HG03064 (cell line): ENCODE results near the gene TGFBR3L.
"Not testable (repeated sequence)": the region's sequence is repeated elsewhere in the genome, so short reads cannot be mapped to it uniquely, and the experiment has no call there.

Source experiments
- ATAC-seq: cut with Tn5 transposase; IDR thresholded peaks from one replicate; pipeline ENCODE4 v1.9.1; 2021; ENCODE audit warnings: low read depth; ENCODE audit not compliant: unreplicated experiment

The TGFBR3L gene

DNA sequence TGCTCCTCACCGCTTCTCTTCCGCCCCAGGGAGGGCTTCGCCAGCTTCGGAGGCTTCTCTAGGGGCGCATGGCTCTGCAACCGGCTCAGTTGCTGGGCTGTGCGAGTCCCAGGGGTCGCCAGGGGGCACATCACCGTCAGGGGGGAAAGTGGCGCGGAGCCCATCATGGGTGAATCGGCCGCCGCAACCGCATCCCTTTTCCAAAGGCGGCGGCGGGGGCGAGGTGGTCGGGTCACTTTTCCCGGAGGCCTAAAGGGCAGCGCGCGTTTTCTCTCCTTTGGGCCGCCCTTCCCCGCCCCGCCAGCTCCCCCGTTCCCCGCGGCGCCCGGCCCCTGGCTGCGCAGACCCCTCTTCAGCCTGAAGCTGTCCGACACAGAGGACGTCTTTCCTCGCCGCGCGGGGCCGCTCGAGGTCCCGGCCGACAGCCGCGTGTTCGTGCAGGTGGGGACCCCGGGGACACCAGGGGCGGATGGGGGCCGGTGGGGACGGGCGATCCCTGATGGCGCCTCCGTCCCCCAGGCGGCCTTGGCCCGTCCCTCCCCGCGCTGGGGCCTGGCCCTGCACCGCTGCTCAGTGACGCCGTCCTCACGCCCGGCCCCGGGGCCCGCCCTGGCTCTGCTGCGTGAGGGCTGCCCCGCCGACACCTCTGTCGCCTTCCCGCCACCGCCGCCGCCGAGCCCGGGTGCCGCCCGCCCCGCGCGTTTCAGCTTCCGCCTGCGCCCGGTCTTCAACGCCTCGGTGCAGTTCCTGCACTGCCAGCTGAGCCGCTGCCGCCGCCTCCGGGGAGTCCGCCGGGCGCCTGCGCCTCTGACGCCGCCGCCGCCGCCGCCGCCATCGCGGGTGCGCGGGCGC, 1.7 kb downstream of the TGFBR3L start:
- no peak for ATAC-seq

DNA sequence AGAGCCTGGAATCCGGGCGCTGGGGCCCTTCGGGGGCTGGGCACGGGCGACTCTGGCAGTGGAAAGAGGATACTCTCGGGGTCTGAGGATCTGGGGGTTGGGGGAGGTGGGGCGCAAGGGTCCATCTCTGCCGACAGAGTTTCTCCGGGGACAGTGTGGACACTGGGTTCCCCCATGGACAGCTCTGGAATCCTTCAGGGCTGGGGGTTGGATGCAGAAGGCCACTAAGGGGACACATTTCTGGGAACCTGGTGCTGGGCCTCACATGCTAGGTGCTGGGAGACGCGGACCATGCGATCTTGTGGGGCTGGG, 2.3 kb downstream of the TGFBR3L start:
- no peak for ATAC-seq

DNA sequence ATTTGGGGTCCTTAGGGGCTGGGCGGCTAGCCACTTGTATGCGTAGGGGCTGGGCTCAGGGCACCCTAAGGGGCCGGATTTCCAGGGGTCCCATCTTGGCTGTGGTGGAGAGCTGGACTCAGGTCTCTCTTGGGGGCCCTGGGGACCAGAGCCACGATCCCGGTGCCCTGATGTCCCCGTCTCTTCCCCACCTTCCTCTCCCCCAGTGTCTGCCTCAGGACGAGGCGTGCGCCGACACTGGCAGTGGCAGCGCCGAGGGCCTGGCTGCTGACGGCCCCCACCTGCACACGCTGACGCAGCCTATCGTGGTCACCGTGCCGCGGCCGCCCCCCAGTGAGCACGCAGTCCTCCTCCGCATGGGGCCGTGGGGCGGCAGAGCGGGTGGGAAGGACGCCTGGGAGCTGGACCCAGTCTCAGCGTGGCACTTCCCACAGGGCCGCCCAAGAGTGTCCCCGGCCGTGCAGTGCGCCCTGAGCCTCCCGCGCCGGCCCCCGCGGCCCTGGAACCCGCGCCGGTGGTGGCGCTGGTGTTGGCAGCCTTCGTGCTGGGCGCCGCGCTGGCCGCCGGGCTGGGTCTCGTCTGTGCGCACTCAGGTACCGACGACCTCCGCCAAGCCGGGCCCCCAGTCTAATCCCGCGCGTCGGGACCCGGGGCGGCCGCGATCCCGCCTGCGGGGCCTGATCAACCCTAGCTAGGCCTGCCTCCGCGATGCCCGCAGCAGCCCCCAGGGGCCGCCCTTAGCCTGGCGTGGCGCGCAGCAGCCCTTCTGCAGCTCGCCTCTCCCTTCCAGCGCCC, 2.8 kb downstream of the TGFBR3L start:
- no peak for ATAC-seq

DNA sequence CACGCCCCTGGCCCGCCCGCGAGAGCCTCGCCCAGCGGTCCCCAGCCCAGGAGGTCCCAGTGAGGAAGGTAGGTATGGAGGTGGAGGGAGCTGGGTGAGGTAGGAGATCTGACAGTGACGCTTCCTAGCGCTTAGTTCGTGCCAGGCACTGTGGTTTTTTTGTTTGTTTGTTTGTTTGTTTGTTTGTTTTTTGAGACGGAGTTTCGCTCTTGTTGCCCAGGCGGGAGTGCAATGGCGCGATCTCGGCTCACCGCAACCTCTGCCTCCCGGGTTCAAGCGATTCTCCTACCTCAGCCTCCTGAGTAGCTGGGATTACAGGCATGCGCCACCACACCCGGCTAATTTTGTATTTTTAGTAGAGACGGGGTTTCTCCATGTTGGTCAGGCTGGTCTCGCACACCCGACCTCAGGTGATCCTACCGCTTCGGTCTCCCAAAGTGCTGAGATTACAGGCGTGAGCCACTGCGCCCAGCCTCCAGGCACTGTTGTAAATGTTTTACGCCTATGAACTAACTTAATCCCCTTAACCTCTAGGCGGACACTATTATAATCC, 3.5 kb downstream of the TGFBR3L start:
- ATAC-seq, result not testable (repeated sequence)

DNA sequence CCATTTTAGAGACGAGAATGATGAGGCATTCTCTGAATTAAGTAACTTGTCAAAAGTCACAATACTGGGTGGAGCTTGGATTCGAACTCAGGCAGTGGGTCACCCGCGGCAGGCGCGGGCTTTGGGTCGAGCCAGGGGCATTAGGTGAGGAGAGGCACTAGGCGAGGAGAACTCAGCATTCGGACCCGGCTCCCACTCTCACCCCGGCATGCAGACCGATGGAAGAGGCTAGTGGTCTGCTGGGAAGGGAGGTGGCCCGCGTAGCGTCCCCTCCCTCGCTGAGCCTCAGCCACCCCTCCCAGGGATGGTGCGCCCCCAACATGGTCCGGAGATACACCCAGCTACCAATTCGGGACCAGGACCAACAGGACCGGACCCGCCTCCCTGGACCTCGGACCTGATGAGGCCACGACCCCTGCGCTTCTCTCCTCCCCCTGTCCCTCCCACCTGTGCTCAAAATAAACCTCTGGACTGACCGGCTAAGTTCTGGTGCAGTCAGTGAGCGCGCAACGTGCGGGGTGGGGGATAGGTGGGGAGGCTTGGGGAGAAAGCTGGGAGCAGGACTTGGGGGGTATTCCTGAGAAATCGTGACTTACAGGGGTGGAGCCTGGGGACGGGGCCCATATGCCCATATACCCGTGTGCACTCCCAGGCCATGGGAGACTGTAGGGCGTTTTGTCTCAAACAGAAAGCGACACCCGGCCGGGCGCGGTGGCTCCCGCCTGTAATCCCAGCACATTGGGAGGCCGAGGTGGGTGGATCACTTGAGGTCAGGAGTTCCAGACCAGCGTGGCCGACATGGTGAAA, 4.2 kb downstream of the TGFBR3L start:
- ATAC-seq, result no peak

DNA sequence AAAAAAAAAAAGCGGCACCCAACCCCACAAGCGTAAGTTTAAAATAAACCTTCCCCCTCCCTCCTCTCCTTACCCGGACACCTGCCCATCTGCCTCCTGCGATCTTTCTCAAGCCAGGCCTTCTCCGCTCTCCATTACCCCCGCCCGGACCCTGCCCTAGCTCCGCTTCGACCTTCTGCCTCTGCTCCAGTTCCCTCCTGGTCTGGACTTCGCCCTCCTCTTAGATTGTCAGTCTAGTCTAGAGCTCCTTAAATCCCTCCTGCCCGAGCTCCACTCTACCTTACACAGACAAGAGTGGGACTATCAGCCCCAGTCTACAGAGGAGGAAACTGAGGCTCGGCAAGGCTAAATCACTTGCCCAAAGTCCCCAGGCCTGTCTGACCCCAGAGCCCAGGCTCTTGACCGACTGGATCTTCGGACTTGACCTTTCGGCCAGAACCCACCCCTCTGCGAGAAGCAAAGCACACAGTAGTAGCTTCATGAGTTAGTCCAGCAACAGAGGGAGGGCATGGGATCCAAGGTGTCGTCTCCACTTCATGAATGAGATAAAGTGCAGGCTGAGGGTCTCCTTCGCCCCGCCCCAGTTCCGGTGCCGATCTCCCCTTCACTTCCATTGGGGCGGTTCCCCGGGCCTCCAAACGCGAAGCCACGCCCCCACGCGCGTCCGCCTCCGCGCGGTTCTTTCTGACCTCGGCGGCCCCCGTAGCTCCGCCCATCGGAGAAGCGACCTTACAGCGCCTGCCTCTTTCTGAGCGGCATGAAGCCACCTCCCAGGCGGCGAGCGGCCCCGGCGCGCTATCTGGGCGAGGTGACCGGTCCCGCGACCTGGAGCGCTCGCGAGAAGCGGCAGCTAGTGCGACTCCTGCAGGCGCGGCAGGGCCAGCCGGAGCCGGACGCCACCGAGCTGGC, 5.2 kb downstream of the TGFBR3L start, which contains the start of gene SNAPC2:
Gene SNAPC2 (plus strand): TSS at position 729 of the 909 bp plus-strand sequence. CDS start 29 bp downstream, at position 758.
- ATAC-seq, result no peak

DNA sequence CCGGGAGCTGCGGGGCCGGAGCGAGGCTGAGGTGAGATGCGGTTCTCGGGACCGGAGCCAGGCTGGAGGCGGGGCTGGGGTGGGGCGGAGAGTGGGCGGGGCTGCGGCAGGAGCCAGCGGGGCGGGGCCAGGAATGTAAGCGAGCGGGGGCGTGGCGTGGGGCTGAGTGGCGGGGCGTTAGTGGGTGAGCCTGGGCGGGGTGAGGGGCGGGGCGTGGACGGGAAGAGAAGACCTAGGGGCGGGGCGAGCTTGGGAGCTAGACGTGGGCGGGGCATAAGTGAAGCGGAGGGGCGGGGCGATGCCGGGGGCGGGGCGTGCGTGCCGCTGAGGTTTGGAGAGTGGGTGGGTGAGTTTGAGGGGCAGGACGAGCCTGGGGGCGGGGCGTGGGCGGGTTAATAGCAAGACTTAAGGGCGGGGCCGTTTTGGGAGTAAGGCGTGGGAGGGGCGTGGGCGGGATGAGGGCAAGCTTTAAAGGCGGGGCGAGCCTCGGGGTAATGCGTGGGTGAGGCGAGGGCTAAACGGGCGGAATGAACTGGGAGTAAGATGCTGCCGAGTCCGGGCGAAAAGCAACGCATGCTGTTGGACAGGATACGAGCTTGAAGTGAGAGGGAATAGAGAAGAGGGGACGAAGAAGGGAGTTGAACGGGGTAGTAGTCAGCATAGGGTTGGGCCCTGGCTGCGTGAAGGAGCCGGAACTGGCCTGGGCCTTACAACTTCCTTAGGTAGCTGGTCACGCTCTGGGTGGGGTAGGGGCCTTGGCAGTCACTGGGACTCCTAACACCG, 6.1 kb downstream of the TGFBR3L start:
- no peak for ATAC-seq

DNA sequence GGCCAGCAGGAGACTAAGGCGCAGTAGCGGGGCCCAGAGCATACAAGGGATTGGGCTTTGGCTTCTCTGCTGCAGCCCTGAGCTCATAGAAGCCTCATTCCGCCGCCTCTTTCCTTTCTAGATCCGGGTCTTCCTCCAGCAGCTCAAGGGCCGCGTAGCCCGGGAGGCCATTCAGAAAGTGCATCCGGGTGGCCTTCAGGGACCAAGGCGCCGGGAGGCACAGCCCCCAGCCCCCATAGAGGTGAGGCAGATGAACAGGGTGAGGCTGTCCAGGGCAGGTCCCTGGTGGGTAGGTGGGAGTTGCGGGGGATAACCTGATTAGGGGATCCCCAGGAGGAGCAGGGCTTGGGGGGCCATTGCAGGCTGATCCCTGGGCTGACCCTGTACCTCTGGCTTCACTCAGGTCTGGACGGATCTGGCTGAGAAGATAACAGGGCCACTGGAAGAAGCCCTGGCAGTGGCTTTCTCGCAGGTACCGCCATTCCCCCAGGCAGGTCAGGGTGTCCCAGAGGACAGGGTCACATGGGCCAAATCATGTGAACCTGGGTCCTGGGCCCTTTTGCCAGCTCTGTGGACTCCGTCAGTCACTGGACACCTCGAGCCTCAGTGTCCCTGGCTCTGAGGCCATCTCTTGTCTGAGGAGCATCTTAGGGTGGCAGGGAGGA, 6.8 kb downstream of the TGFBR3L start:
- no peak for ATAC-seq

DNA sequence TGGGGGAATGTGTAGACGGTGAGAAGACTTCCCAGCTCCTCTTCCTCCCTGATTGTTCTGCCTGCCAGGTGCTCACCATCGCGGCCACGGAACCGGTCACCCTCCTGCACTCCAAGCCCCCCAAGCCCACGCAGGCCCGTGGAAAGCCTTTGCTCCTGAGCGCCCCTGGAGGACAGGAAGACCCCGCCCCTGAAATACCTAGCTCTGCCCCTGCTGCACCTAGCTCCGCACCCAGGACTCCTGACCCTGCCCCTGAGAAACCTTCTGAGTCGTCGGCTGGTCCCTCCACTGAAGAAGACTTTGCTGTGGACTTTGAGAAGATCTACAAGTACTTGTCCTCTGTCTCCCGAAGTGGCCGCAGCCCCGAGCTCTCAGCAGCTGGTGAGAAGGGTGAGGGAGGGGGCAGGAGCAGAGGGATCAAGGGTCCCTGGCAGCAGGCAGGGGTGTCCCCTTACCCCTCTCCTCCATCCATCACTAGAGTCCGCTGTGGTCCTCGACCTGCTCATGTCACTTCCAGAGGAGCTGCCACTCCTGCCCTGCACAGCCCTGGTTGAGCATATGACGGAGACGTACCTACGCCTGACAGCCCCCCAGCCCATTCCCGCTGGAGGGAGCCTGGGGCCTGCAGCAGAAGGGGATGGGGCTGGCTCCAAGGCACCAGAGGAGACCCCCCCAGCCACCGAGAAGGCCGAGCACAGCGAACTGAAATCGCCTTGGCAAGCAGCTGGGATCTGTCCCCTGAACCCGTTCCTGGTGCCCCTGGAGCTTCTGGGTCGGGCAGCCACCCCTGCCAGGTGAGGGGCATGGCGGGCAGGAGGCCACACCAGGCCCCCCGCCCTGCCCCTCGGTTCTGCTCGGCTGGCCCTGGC, 7.6 kb downstream of the TGFBR3L start:
- no peak for ATAC-seq

DNA sequence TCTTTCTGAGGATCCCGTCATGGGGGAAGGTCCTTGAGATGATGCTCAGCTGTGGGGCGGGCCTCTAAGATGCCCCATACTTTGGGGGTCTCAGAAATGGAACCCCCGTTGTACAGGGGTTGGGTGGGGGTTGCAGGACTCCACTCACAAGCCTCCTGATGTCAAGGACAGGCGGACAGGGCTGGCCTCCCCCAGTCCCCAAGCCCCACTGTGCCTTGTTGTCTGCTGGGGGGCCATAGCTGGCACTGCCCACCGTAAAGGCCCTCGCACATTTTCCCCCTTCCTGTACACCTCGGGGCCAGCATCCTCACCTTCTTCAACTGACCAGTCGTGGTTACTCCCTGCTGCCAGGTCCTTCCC, 8.2 kb downstream of the TGFBR3L start:
- ATAC-seq, result no peak

DNA sequence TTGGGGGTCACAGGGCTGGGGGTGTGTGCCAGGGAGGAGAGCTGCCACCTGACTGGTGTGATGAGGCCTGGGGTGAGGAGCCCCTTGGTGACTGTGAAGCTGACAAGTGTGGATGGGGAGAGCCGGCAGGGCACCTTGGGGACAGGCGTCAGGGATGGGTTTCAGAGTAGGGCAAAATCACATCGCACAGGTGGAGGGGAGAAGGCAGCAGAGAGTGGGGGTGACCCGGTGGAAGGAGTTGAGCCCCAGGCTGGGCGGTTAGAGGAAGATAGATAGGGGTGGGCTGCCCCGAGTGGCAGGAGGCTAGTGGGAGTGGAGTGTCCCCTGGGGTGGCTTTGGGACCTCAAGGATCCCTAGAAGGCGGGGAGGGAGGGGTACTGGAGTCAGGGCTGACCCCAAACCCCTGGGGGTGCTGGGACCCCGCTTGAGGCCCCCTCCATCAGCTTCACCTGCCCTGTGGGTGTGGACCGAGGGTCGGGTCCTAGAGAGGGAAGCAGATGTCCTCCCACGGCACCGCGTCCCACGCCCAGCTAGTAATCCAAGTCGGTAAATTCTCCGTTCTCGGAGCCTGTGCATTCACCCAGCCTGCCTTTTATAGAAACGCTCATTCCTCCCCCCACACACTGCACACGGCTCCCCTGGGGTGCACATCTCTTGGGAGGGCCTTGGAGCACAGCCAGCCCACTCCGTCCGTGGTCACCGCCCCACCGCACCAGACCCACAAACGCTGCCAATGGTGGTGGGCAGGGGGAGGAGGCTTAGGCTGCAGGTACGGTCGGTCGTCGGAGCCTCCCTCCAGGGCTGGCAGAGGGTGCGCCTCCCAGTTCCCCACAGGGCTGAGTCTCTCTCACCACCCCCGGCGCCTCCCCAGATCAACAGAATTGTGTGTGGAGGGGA, 8.9 kb downstream of the TGFBR3L start:
- ATAC-seq, result no peak

DNA sequence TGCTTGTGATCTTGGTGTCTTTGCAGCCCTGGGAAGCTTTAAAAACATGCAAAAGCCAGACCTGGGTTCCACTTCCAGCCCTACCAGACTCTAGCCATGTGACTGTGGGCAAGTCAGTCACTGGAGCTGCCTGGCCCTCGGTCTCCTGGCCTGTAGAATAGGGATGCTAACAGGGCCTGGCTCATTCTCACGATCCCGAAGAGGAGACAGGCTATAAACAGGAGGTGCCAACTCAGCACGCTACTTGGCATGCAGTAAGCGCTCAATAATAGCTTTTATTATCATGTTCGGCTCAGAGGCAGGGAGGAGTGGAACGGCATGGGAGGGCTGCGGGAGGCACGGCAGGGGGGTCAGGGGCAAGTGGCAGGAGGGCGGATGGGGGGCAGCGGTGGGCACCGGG, 9.6 kb downstream of the TGFBR3L start:
- no peak for ATAC-seq

DNA sequence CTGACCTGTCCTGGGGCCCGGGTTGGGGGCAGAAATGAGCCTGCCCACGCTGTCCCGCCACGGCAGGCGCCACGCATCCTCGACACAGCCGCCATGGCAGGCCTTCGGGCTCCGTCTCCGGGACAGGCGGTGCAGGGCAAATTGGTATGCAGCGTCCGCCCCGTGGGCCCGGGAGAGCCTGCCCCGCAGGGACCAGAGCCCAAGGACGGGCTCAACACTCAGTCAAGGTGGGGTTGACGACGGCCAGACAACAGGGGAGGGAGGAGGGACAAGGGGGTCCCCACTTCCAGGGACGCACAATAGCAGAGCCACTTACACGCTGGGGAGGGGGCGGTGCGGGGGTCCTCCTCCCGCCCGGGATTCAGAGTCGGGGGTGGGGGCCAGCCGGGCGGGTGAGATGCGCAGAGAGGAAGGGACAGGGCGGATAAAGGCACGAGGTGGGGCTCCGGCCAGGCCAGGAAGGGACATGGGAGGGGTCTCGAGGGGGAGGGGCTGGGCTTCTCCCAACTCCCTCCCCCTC, 10.1 kb downstream of the TGFBR3L start:
- ATAC-seq, result no peak

DNA sequence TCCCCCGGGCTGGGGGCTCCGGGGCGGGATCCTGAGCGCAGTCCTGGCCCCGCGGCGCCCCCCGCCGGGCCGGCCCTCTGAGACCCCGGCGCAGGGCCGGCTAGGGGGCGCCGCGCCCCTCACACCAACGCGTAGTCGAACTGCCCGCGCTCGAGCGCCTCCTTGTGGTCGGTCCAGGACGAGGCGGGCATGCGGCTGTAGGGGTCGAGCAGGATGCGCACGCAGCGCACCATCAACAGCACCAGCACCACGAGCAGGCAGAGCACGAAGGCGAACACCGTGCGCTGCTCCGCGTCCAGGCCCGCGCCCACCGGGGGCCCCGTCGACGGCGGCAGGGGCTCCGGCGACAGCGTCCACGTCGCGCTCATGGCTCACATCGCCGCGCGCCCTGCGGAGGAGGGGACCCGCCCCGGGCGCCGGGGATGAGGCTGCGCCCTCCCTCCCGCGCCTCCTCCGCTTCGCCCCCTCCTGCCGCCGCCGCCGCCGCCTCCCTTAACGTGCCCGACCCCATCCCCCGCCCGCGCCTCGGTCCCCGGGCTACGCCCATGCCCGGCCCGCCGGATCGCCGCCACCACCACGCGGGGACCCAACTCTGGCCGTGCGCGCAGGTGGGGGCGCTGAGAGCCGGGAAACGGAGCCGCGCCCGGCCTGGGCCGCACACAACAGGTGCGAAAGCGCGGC, 10.7 kb downstream of the TGFBR3L start:
- no peak for ATAC-seq

DNA sequence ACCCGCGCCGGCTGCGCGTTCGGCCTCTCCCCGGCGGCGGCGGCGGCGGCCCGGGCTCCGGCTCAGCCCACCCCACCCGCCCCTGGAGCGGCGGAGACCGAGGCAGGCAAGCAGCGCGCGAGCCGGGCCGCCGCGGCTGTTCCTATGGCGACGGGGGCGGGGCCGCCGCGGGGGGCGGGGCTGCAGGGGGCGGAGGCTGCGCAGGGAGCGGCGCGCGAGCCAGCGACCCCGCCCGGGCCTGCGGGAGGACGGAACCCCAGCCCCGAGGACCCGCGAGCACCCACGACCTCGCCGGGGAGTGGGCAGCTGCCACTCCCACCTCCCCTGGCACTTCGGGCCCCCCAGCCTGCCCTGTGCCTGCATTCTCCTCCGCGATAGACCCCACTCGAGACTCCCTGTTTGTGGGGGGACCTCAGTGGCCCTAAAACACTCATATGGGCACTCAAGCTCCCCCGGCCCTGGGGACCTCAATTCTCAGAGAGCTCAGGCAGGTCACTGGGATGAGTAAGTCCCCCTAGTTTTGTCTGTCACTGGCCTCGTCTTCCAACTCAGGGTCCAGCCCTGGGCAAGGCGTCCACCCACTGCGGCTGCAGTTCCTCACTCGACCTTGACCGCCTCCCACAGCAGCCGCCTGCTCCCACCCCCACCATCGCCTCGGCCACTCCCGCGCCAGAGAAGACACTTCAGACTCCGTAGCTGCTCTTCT, 11.5 kb downstream of the TGFBR3L start, which contains the start of gene CTXN1:
Gene CTXN1 (minus strand): TSS at position 115 of the 706 bp plus-strand sequence. CDS start 597 bp downstream, outside the sequence.
- ATAC-seq, result no peak
